NCI-H1092 treated with DMSO at 0.1 percent for 48 hours (cell line): ENCODE measurements around the gene PACS2.
"Not testable (repeated sequence)": the region's sequence is repeated elsewhere in the genome, so short reads cannot be mapped to it uniquely, and the experiment has no call there.

Experiments
- DNase-seq: peaks from one replicate; lab custom pipeline; 2025; lab: John Stamatoyannopoulos, UW

PACS2 gene

DNA sequence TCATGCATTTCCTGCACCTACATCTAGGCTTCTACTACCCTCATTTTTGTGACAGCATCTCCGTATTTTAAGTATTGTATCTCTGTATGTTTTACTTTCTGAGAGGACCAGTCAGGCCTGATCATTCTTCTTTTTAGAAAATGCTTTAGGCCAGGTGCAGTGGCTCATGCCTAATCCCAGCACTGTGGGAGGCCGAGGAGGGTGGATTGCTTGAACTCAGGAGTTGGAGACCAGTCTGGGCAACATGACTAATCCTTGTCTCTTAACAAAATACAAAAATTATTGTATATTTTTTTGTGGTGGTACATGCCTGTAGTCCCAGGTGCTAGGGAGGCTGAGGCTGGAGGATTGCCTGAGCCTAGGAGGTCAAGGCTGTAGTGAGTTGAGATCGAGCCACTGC, 36.9 kb downstream of the PACS2 start:
- DNase-seq, result no peak

DNA sequence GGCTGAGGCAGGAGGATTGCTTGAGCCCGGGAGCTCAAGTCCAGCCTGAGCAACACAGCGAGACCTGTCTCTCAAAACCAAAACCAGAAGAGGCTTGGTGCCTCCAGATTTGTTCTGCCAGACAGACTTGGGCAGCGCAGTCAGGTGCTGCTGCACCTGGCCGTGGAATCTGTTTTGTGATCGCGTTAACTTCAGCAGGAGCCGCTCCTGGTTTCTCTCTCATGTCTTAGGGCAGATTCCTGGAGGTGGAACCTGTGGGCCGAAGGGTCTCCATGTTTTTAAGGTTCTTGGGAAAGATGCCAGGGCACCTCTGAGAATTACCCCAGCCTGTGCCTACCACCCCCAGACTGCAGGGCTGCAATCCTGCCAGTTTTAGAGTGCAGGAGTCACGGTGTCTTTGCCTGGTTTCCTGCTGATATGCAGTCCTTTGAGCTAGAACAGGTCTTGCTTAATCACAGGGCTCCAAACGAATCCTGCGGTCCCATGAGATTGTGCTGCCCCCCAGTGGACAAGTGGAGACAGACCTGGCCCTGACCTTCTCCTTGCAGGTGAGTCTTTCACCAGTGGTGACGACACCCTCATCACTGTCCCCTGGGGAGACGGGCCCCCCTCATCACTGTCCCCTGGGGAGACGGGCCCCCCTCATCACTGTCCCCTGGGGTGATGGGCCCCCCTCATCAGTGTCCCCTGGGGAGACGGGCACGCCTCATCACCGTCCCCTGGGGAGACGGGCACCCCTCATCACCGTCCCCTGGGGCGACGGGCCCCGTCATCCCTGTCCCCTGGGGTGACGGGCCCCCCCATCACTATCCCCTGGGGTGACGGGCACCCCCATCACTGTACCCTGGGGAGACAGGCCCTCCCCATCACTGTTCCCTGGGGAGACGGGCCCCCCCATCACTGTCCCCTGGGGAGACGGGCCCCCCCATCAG, 37.6 kb downstream of the PACS2 start:
- DNase-seq, result peak; percentile 84

DNA sequence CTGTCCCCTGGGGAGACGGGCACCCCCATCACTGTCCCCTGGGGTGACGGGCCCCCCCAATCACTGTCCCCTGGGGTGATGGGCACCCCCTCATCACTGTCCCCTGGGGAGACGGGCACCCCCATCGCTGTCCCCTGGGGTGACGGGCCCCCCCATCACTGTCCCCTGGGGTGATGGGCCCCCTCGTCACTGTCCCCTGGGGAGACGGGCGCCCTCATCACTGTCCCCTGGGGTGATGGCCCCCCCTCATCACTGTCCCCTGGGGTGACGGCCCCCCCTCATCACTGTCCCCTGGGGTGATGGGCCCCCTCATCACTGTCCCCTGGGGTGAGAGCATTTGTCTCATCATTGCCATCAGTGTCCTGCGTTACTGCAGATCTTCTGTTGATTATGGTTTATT, 38.6 kb downstream of the PACS2 start:
- no peak for DNase-seq

DNA sequence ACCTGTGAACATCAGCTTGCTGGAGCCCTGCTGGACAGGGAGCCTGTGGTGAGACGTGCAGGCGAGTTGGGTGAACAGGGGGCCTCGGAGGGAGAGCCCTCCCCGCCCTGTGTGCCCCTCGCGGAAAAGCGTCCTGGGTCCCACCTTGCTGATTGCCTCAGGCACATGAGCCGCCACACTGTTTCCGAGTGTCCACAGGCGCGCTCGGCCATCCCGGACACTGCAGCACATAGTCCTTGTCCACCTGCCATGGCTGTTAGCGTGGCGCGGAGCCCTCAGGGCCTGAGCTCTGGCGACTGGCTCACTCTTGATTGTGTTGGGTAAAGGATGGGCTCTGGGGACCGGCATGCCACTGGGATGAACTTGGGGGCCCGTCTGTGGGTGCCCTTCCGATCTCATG, 40.0 kb downstream of the PACS2 start:
- DNase-seq, result no peak

DNA sequence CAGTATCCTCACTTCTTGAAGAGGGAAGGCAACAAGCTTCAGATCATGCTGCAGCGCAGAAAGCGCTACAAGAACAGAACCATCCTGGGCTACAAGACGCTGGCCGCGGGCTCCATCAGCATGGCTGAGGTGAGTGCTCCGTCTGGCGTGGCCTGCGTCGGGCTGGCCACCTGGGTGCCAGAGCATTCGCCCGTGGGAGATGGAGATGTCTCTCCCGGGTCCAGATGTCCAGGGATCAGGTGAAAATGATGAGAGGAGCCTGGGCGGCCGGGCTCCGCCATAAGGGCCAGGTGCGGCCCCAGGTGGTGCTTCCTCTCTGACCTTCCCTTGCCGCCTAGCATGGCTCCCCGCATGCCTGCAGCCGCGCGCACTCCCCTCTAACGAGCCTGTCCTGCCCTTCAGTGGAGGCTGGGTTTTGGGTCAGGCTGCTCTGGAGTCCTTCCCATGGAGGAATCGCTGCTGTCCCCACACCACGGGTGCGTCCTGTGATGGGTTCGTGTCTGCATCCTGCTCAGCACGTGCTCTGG, 40.6 kb downstream of the PACS2 start:
- no peak for DNase-seq

DNA sequence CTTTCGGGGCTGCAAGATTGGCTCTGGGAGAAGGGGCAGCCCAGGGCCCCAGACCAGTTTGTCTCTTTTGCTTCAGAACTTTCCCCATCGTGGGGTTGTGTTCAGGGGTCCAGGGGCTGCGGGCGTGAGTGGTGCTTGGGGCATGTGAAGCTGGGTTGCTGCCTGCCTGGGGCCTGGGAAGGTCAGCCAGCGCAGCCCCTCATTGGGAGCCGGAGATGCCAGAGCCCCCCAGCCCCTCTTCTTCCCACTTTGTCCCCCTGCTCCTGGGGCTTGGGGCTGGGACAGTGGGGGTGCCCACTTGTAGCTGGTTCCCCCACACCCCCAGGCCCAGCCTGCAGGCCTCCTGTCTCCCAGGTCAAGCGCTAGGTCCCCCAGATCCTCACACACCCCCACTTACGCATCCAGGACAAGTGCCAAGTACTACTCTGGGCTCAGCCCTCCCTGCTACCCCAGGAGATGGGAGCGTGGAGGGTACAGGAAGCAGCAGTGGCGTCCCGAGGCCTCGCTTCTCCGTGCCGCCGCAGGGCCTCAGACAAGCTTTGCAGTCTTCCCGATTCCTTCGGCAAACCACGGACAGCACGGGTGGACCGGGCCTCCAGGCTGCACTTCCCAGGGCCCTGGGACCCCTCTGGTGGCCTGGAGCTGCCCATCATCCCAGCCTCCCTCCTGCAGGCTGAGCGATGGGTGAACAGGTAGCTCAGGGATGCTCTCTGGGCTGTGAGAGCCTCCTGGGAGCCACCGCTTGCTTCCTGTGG, 41.5 kb downstream of the PACS2 start:
- DNase-seq, result no peak

DNA sequence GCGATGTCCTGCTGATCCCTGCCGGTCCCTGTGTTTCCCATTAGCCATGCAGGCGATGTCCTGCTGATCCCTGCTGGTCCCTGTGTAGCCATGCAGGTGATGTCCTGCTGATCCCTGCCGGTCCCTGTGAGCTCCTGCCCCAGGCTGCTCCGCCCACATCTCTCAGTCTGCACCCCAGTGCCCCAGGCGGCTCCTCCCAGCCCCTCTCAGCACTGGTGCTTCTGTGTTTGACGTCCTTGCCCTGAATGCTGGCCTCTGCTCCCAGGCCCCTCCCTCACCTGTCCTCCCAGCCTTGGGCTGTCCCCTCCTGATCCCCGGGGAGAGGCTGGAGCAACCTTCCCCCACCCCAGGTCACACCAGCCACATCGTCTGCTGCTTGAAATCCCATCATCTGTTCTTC, 42.4 kb downstream of the PACS2 start:
- no peak for DNase-seq

DNA sequence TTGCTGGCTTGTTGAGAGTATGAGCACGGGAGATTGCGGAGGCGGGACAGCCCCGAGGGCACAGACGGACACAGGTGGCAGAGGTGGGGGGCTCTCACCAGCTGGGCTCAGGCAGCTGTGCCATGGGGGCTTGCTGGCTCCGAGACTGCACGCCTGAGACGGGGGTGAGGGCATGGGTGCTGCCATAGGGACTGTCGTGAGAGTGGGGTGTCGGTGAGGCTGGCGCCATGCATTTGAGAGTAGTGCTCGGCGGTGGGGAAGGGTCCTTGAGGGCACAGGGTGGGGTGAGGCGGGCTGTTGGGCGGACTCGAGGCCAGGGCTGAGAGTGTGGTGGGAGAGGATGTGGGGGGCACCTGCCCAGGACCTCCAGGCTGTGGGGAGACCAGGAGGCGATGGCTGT, 43.1 kb downstream of the PACS2 start:
- no peak for DNase-seq

DNA sequence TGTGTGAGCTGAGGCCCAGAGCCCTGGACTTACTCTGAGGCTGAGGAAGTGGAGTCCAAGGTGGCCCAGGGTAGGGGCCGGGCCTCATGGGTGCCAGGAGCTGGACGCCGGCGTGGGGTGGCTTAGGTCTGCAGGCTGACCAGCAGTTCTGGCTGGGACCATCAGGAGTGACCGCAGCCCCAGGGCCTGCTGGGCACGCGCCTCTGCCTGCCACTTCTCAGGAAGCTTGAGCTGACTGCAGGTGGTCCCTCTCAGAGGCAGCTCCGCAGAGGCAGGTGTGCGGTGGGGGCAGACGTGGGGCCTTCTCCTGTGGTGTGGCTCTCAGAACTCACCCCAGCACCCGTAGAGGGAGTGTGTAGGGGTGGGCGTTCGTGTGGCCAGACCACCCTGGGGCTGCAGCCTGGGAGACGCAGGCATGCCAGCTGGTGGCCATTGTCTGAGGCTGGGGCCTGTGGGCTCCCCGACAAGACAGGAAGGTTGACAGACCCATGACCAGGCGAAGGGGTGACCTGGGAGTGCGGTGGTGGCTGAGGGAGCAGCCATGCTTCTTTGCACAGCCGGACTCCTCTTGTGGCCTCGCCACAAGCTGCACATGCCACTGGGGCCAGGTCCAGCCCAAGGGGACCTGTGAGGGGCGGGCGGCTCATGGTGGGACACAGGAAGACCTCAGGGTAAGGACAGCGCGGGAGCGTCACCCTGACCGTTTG, 43.7 kb downstream of the PACS2 start:
- no peak for DNase-seq

DNA sequence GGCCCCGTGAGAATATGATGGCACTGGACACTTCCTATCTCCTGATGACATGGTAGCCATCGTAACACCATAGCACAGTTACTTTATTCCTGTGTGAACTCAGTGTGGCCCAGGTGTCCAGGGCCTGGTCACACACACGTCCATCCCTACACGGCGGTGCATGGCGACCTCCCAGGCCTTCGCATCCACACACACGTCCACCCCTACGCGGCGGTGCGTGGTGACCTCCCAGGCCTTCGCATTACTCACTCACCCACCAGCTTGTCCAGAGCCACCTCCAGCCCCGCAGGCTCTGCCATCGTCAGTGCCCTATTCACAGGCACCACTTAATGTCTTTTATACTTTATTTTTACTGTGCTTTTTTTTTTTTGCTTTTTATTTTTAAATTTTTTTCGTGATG, 44.4 kb downstream of the PACS2 start:
- no peak for DNase-seq

DNA sequence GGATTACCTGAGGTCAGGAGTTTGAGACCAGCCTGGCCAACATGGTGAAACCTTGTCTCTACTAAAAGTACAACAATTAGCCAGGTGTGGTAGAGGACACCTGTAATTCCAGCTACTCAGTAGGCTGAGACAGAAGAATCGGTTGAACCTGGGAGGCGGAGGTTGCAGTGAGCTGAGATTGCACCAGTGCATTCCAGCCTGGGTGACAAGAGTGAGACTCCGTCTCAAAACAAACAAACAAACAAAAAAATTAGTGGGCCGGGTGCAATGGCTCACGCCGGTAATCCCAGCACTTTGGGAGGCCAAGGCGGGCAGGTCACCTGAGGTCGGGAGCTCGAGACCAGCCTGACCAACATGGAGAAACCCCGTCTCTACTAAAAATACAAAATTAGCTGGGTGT, 46.9 kb downstream of the PACS2 start:
- DNase-seq, result not testable (repeated sequence)

DNA sequence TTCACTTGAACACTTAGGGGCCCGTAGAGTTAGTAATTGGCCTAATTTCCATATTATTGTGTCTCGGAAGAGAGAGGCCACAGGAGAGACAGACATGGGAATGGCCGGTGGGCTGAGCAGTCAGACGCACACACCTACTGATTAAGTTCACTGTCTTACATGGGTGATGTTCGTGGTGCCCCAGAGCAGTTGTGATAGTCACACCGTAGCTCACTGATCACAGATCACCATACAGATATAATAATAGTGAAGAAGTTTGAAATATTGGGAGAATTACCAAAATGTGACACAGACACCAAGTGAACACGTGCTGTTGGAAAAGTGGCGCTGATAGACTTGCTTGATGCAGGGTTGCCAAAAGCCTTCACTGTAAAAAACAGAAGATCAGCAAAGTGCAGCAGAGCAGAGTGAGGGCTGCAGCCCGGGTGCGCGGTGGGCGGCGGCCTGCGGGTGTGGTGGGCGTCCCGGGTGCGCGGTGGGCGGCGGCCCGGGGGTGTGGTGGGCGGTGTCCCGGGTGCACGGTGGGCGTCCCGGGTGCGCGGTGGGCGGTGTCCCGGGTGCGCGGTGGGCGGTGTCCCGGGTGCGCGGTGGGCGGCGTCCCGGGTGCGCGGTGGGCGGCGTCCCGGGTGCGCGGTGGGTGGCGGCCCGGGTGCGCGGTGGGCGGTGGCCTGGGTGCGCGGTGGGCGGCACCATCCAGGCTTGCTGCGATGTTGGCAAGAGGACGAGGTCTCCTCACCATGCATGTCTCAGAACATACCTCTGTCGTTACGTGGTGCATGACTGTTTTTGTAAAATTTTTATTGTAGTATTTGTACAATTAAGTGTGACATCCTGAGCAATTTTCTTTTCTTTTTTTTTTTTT, 49.5 kb downstream of the PACS2 start:
- no peak for DNase-seq

DNA sequence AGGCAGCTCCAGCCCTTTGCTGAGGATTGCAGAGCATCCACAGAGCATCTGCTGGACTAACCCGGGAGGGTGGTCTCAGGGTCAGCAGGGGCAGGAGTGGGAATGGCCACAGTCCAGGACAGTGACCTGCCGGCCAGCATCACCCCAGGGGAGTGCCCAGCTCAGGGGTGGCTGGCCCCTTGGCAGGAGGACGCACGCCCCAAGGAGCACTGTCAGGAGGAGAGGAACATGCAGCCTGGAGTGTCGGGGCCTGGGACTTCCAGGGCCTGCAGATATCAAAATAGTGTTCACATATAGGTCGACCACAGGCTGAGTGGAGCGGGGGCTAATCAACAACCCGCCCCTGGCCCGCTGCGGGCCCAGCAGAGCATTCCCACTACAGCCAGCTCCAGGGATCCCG, 50.6 kb downstream of the PACS2 start:
- DNase-seq, result no peak

DNA sequence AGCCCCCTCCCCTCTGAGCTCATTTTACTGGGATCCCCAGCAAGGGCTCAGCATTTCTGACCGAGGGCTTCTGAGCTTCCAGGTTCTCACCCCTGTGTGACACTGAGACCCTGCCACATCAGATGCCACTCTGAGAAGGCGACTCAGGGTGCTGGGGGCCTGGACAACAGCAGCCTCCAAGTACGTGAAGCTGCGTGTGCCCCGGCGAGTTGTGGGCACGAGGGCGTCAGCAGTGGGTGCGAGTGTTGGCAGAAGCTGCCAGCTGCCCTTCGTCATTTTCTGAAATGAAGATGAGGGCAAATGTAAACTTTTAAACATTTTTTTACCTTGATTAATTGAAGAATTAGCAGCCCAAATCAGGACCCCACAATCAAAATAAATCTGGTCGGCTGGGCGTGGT, 51.1 kb downstream of the PACS2 start:
- DNase-seq, result no peak

DNA sequence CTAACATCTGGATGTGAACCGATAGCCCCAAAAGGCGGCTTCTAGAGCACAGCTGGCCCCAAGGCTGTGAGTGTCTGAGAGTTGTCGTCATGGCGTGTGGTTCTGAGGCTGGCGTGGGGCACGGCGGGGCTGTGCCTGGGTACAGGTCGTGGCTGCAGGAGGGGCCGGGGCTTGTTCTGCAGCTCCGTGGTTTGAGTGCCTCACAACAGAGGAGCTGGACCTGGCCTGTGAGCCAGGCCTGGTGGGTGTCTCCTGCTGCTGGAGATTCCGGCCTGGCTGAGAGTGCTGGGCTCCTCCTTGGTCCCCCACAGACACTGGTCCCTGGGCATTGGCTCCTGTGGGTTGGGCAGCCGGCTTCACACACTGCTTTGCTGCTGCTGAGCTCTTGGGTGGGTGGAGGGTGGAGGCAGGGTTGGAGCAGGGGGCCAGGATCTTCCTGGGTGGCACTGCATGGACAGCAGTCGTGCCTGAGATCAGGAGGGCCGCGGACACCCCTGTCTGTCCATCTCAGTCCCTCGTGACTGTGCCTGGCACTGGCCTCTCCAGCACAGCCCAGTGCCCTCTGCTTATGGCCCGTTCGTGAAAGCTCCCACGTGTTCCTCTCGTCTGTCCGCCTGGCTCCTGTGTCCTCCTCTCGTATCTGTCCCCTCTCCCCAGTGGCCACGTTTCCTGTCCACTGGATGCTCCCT, 52.0 kb downstream of the PACS2 start:
- DNase-seq, result no peak

DNA sequence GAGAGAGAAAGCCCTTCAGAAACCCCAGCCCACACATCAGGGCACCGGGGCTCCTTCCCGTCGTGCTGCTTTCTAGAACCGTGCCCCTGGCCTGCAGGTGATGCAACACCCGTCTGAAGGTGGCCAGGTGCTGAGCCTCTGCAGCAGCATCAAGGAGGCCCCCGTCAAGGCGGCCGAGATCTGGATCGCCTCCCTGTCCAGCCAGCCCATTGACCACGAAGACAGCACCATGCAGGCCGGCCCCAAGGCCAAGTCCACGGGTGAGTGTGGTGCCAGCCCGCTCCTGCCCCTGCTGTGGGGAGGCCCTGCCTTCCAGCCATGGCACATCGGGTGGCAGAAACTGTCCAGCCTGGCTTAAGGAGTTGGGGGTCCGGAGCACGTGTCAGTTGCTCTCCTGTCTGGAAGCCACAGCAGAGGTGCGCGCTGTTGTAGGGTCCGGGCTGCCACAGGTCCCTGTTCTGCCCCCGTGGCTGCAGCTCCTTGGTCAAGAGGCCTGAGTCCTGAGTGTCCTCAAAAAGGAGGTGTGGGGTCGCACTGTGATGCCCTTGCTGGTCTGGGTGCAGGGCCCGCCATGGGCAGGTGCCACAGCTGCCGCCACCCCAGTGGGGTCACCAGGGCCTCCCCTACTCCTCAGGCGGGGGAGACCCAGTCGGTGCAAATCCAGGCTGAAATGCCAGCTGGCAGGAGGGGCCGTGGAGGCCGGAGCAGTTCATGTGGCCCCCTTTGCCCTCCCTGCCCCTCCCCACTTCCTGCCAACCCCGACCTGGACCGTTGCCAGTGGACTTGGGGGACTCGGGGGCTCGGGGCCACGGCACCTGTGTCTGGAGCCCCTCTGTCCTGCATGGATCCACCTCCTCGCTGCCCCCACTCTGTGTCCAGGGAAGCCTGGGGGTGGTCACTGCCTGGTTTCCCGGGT, 52.8 kb downstream of the PACS2 start:
- no peak for DNase-seq

DNA sequence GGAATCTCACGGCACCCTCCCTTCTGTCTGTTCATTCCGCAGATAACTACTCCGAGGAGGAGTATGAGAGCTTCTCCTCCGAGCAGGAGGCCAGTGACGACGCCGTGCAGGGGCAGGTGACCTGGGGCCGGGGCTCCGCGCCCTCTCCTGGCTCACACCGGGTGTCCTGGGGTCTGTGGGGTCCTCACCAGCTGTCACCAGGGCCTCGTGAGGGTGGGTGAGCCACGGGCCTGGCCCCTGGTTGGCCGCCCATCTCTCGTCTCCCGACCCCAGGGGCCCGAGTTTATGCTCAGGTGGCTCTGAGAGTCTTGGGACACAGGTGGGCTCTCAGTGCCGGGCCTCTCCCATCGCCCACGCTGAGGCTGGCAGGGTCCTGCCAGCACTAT, 53.5 kb downstream of the PACS2 start:
- no peak for DNase-seq

DNA sequence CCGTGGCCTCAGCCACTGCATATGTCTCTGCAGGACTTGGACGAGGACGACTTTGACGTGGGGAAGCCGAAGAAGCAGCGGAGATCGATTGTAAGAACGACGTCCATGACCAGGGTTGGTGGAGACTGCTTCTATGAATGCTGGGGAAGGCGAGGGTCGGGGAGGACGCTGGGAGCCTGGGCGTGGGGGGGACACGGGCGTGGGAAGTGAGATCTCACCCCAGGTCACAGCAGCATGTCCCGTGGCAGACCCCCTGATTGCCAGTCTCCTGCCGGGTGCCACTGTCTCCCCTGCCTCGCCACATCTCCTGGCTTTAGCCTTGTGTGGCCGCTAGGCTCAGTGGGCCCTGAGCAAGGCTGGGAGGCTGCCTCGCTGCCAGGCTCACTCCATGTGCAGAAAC, 53.9 kb downstream of the PACS2 start:
- no peak for DNase-seq

DNA sequence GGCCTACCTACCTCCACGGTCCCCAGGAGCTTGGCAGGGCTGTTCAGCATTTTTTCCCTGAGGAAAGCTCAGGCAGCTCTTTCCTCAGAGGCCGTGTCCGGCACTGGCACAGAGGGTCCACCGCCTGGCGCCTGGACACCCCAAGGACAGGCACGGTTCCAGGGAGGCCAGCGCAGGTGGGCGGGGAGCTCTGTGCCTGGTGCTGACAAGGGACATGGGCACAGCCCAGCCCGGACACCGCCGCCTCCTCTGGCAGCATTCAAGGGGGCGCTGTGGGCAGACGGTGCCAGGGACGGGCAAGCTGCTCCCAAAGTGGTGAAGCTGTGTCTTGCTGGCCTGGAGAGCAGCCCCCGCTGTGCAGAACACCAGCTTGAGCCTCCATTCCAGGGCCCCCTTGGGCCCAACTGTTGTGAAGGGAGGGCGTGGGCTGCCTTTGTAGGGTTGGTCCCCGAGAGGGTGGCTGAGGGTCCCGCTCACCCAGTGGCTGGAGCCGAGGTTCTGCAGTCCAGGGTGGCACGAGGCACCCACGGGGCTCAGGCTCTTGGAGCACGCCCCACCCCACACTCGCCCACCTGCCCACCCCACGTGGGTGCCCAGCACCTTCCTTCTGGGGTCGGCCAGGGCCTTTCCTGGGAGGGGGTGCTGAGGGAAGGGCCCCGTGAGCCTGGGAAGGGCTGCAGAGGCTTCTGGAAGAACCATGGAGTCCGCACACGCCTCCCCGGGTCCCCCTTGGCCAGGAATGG, 54.5 kb downstream of the PACS2 start:
- no peak for DNase-seq
